HCT116 (cell line): Measurements from ENCODE around the gene PGK2. TPM values are rescaled to one million over a fixed set of nuclear protein-coding genes. Genes with fewer than 3 reads are reported as not detected.

Experiments
- ATAC-seq: fragments of 200-7000 bp; cut with Tn5 transposase; 2 replicates; pipeline ENCODE4 v1.9.1; 2020; ENCODE audit warnings: mild to moderate bottlenecking, moderate library complexity
- BruUV-seq: library from RNA; stranded (reverse); fragments of 400-500 nt; replicated peaks from 2 replicates; lab custom pipeline; 2021; lab: Mats Ljungman, UMichigan
- CTCF ChIA-PET: fragments of 300-600 bp; sonication (Branson Sonifier 250); formaldehyde crosslinking; loops from one replicate; lab custom pipeline; 2021; ENCODE audit warnings: antibody characterized with exemption; lab: Charles Lee
- POLR2A ChIA-PET: fragments of 300-600, 350-600 bp; sonication (Branson Sonifier 250); formaldehyde crosslinking; loops from one replicate; lab custom pipeline; 2021; ENCODE audit warnings: antibody characterized with exemption; lab: Charles Lee
- RAD21 ChIA-PET, 2 experiments: fragments of 300-600 bp; sonication (Branson Sonifier 250); formaldehyde crosslinking; loops; one replicate each; lab custom pipeline; 2023; ENCODE audit warnings: low total read pairs in 2 of 2; ENCODE audit not compliant: uncharacterized antibody in 2 of 2, unreplicated experiment in 2 of 2, low non-redundant PET in 1 of 2; lab: Charles Lee
- DNase-seq: peaks from one replicate; pipeline ENCODE4 v3.0.0-alpha.2; 2010; ENCODE audit warnings: low read depth, low spot score
- H2AFZ ChIP-seq: fragments of 200-600 bp; shearing (Covaris generic), sonication (generic); 2 replicates; pipeline ENCODE4 v1.6.1; 2017; ENCODE audit warnings: low read depth, mixed run types, mixed read lengths, antibody characterized with exemption, low read length; ENCODE audit not compliant: poor library complexity, severe bottlenecking
- H3K27ac ChIP-seq: 2 replicates; pipeline ENCODE4 v1.5.1; 2012; ENCODE audit warnings: low read depth, low read length
- H3K27me3 ChIP-seq: fragments of 200-600 bp; sonication (generic); 2 replicates; pipeline ENCODE4 v1.6.1; 2016; ENCODE audit warnings: mixed run types, low read length, mixed read lengths; ENCODE audit not compliant: insufficient read depth
- H3K36me3 ChIP-seq, 2 experiments: fragments of 200-500 bp in 1 of 2; fragments of 200-600 bp in 1 of 2; sonication (Bioruptor generic) in 1 of 2; sonication (generic) in 1 of 2; 2 replicates each; pipeline versions ENCODE4 v1.5.1 to v1.6.1; 2014 to 2016; ENCODE audit warnings: low read length in 2 of 2, inconsistent platforms in 1 of 2, mixed read lengths in 1 of 2, mixed run types in 1 of 2; ENCODE audit not compliant: insufficient read depth in 2 of 2, control insufficient read depth in 1 of 2
- H3K4me1 ChIP-seq, 2 experiments: fragments of 200-600 bp in 1 of 2; sonication (generic) in 1 of 2; 2 replicates each; pipeline versions ENCODE4 v1.5.1 to v1.6.1; 2012 to 2017; ENCODE audit warnings: low read length in 2 of 2, inconsistent platforms in 1 of 2, mild to moderate bottlenecking in 1 of 2, mixed read lengths in 1 of 2, mixed run types in 1 of 2, moderate library complexity in 1 of 2; ENCODE audit not compliant: insufficient read depth in 2 of 2, control insufficient read depth in 1 of 2
- H3K4me2 ChIP-seq: fragments of 200-600 bp; sonication (generic); 2 replicates; pipeline ENCODE4 v1.6.1; 2017; ENCODE audit warnings: mixed run types, low read length, mixed read lengths
- H3K4me3 ChIP-seq, 2 experiments: fragments of 200-600 bp in 1 of 2; sonication (generic) in 1 of 2; replicated peaks in 1 of 2; 2 replicates each; pipeline ENCODE4 v1.5.1; 2011 to 2016; ENCODE audit warnings: low read length in 2 of 2, control low read depth in 1 of 2, low read depth in 1 of 2, mild to moderate bottlenecking in 1 of 2, mixed read lengths in 1 of 2, mixed run types in 1 of 2
- H3K79me2 ChIP-seq: fragments of 200-600 bp; sonication (generic); 2 replicates; pipeline ENCODE4 v1.6.1; 2017; ENCODE audit warnings: mild to moderate bottlenecking, mixed run types, low read length, moderate library complexity, mixed read lengths; ENCODE audit not compliant: insufficient read depth
- H3K9ac ChIP-seq: fragments of 200-600 bp; sonication (generic); 2 replicates; pipeline ENCODE4 v1.6.1; 2016; ENCODE audit warnings: low read length, mixed read lengths
- H3K9me2 ChIP-seq: fragments of 200-600 bp; sonication (generic), shearing (Covaris generic); 2 replicates; pipeline ENCODE4 v1.6.1; 2017; ENCODE audit warnings: mixed run types, mild to moderate bottlenecking, moderate library complexity; ENCODE audit not compliant: insufficient read depth
- H3K9me3 ChIP-seq, 2 experiments: fragments of 200-500 bp in 1 of 2; fragments of 200-600 bp in 1 of 2; sonication (Bioruptor generic) in 1 of 2; sonication (generic) in 1 of 2; 2 replicates each; pipeline ENCODE4 v1.6.1; 2014 to 2017; ENCODE audit warnings: low read length in 2 of 2, mixed read lengths in 2 of 2, inconsistent platforms in 1 of 2, low read depth in 1 of 2, mild to moderate bottlenecking in 1 of 2, mixed run types in 1 of 2, moderate library complexity in 1 of 2; ENCODE audit not compliant: control insufficient read depth in 1 of 2, insufficient read depth in 1 of 2
- H4K20me1 ChIP-seq: fragments of 200-600 bp; sonication (generic), shearing (Covaris generic); 2 replicates; pipeline ENCODE4 v1.6.1; 2017; ENCODE audit warnings: mixed run types, mild to moderate bottlenecking, moderate library complexity; ENCODE audit not compliant: insufficient read depth
- ATF3 ChIP-seq: IDR thresholded peaks from 2 replicates; pipeline ENCODE4 v1.6.1; 2012
- CEBPB ChIP-seq: IDR thresholded peaks from 2 replicates; pipeline ENCODE4 v1.6.1; 2012; ENCODE audit warnings: low read depth
- EGR1 ChIP-seq: IDR thresholded peaks from 2 replicates; pipeline ENCODE4 v1.6.1; 2012; ENCODE audit warnings: low read depth
- EZH2 ChIP-seq: fragments of 200-600 bp; sonication (generic); IDR thresholded peaks from 2 replicates; pipeline ENCODE4 v1.6.1; 2017; ENCODE audit warnings: antibody characterized with exemption, mixed run types
- FOSL1 ChIP-seq: IDR thresholded peaks from 2 replicates; pipeline ENCODE4 v1.6.1; 2012; ENCODE audit warnings: low read depth
- POLR2A ChIP-seq: IDR thresholded peaks from 2 replicates; pipeline ENCODE4 v1.7.0; 2011; ENCODE audit warnings: borderline replicate concordance; ENCODE audit not compliant: insufficient read depth, insufficient read length; ENCODE audit errors: extremely low read depth
- POLR2AphosphoS5 ChIP-seq: IDR thresholded peaks from 2 replicates; pipeline ENCODE4 v1.6.1; 2011; ENCODE audit warnings: mild to moderate bottlenecking, low read depth, low read length, moderate library complexity
- REST ChIP-seq: IDR thresholded peaks from 2 replicates; pipeline ENCODE4 v1.6.1; 2012; ENCODE audit warnings: low read depth
- SP1 ChIP-seq: IDR thresholded peaks from 2 replicates; pipeline ENCODE4 v1.6.1; 2012; ENCODE audit warnings: low read depth
- TCF7L2 ChIP-seq: IDR thresholded peaks from 2 replicates; pipeline ENCODE4 v1.7.0; 2011; ENCODE audit warnings: borderline replicate concordance, inconsistent platforms; ENCODE audit not compliant: insufficient read depth, insufficient read length; ENCODE audit errors: extremely low read depth
- YY1 ChIP-seq: IDR thresholded peaks from 2 replicates; pipeline ENCODE4 v1.6.1; 2011; ENCODE audit warnings: low read length, low read depth, moderate library complexity, mild to moderate bottlenecking; ENCODE audit not compliant: insufficient replicate concordance; ENCODE audit errors: extremely low read depth
- ZNF274 ChIP-seq: fragments of 200-500 bp; sonication (Bioruptor generic); IDR thresholded peaks from 2 replicates; pipeline ENCODE4 v1.6.1; 2014; ENCODE audit warnings: mild to moderate bottlenecking, low read depth, low read length, inconsistent platforms
- intact Hi-C: fragments of 100-400 bp; cut with micrococcal nuclease; formaldehyde crosslinking; loops from 2 replicates; pipeline ENCODE4 v1.10.0; 2022
- total RNA-seq: library from RNA; stranded (reverse); gene quantifications from one replicate; pipeline ENCODE4 v1.2.1, GENCODE V29; 2021; ENCODE audit not compliant: unreplicated experiment

The PGK2 gene
- total RNA-seq, 1 experiment from 2014 or later: not detected

GRCh38 chr6:49805246-49805645, 18.2 kb upstream of the PGK2 start:
- TF ChIP-seq REST (no peak), SP1 (no peak), ATF3 (no peak), CEBPB (no peak), YY1 (no peak), FOSL1 (no peak), POLR2A (no peak), POLR2AphosphoS5 (no peak), EGR1 (no peak), TCF7L2 (no peak), ZNF274 (no peak), EZH2 (no peak)
- no peak for ATAC-seq
- Histone ChIP-seq H3K4me3 (no peak overlapping the region), H3K27me3 (no peaks in the 10 kb centered on the region), H2AFZ (no peak overlapping the region), H3K27ac (no peak overlapping the region), H3K36me3 (no peaks in the 10 kb centered on the region), H3K9ac (no peak overlapping the region), H4K20me1 (no peaks in the 10 kb centered on the region; the same call in 1 of the 2 replicates), H3K4me2 (no peak overlapping the region), H3K79me2 (no peaks in the 10 kb centered on the region), H3K9me2 (no peaks in the 10 kb centered on the region), H3K9me3 (no peaks in the 10 kb centered on the region), H3K4me1 (no peaks in the 10 kb centered on the region)
- ChIA-PET POLR2A (no interaction called here), RAD21 (no interaction called here), CTCF (no interaction called here)
- intact Hi-C loops: no loop called here
- BruUV-seq: no TSS peak
- DNase-seq: no peak
